SU-DHL-6 (cell line): Measurements from ENCODE around the gene FUT8.
"Not testable (repeated sequence)": the region's sequence is repeated elsewhere in the genome, so short reads cannot be mapped to it uniquely, and the experiment has no call there.

Source experiments
- H2AFZ ChIP-seq: fragments of 200-600 bp; sonication (generic); 2 replicates; pipeline ENCODE4 v1.6.1; 2014; ENCODE audit warnings: low read depth, mild to moderate bottlenecking, moderate library complexity, mixed read lengths, antibody characterized with exemption, low read length; ENCODE audit not compliant: severe bottlenecking
- H3F3A ChIP-seq: fragments of 200-600 bp; shearing (Covaris generic); 2 replicates; pipeline ENCODE4 v1.6.0; 2016; ENCODE audit warnings: antibody characterized with exemption, mild to moderate bottlenecking; ENCODE audit not compliant: insufficient read depth
- H3K27ac ChIP-seq: fragments of 200-600 bp; sonication (generic); 2 replicates; pipeline ENCODE4 v1.5.1; 2016; ENCODE audit warnings: low read depth, mild to moderate bottlenecking, low read length, moderate library complexity, mixed read lengths
- H3K27me3 ChIP-seq: fragments of 200-600 bp; sonication (generic), shearing (Covaris generic); 2 replicates; pipeline ENCODE4 v1.6.0; 2014; ENCODE audit warnings: mild to moderate bottlenecking, low read length
- H3K36me3 ChIP-seq: fragments of 200-600 bp; sonication (generic); 2 replicates; pipeline ENCODE4 v1.6.1; 2014; ENCODE audit warnings: mild to moderate bottlenecking, low read length, mixed read lengths
- H3K4me2 ChIP-seq: fragments of 300-600, 200-600 bp; shearing (Covaris generic), sonication (generic); 2 replicates; pipeline ENCODE4 v1.6.0; 2014; ENCODE audit warnings: low read length, low read depth, mild to moderate bottlenecking; ENCODE audit not compliant: poor library complexity, severe bottlenecking
- H3K4me3 ChIP-seq: fragments of 200-600 bp; sonication (generic); 2 replicates; pipeline ENCODE4 v1.5.1; 2014; ENCODE audit warnings: antibody characterized with exemption, low read length, mild to moderate bottlenecking, mixed read lengths; ENCODE audit not compliant: insufficient read depth, poor library complexity, severe bottlenecking
- H3K79me2 ChIP-seq: fragments of 200-600 bp; sonication (generic); 2 replicates; pipeline ENCODE4 v1.6.1; 2014; ENCODE audit warnings: mild to moderate bottlenecking, low read length, moderate library complexity; ENCODE audit not compliant: insufficient read depth
- H3K9ac ChIP-seq: fragments of 200-600 bp; sonication (generic); 2 replicates; pipeline ENCODE4 v1.7.0; 2014; ENCODE audit warnings: mild to moderate bottlenecking, low read length
- H3K9me2 ChIP-seq: fragments of 200-600 bp; sonication (generic); replicated peaks from 2 replicates; pipeline ENCODE4 v1.6.1; 2014; ENCODE audit warnings: low read length; ENCODE audit not compliant: insufficient read depth
- H3K9me3 ChIP-seq: fragments of 200-600 bp; sonication (generic); 2 replicates; pipeline ENCODE4 v1.6.1; 2014; ENCODE audit warnings: low read length, mixed read lengths; ENCODE audit not compliant: insufficient read depth
- H4K20me1 ChIP-seq: fragments of 200-600 bp; sonication (generic); 2 replicates; pipeline ENCODE4 v1.6.1; 2014; ENCODE audit warnings: low read depth, mild to moderate bottlenecking, antibody characterized with exemption, low read length, moderate library complexity, mixed read lengths
- EZH2phosphoT487 ChIP-seq: fragments of 200-600 bp; sonication (generic), shearing (Covaris generic); conservative IDR thresholded peaks from 2 replicates; pipeline ENCODE4 v1.6.1; 2018; ENCODE audit warnings: mild to moderate bottlenecking, antibody characterized with exemption, low read length, moderate library complexity, mixed read lengths
- TF ChIP-seq, protein P1 (sequence below): fragments of 200-600 bp; sonication (generic); IDR thresholded peaks from one replicate; pipeline ENCODE4 v1.5.1; 2017; ENCODE audit warnings: antibody characterized with exemption, mild to moderate bottlenecking, low read length, moderate library complexity; ENCODE audit not compliant: insufficient read depth, poor library complexity, severe bottlenecking

FUT8 gene

DNA sequence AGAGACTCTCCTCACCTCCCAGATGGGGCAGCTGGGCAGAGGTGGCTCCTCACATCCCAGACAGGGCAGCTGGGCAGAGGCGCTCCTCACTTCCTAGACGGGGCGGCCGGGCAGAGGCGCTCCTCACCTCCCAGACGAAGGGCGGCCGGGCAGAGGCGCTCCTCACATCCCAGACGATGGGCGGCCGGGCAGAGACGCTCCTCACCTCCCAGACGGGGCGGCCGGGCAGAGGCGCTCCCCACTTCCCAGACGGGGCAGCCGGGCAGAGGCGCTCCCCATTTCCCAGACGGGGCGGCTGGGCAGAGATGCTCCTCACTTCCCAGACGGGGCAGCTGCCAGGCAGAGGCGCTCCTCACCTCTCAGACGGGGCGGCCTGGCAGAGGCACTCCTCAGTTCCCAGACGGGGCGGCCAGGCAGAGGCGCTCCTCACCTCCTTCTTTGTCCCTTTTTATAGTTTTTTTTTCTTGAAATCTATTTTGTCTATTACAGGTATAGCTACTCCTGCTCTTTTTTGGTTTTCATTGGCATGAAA, 304.9 kb downstream of the FUT8 start:
- H3K9me2 ChIP-seq, H3K4me3 ChIP-seq, H3F3A ChIP-seq, H3K79me2 ChIP-seq, H3K27me3 ChIP-seq, H4K20me1 ChIP-seq, H2AFZ ChIP-seq, H3K4me2 ChIP-seq, H3K27ac ChIP-seq, H3K9ac ChIP-seq: not testable (repeated sequence)
- Histone ChIP-seq H3K36me3 (0 out of 2 replicates have a peak, but pooled peaks cover 12% of the 10 kb centered on the region), H3K9me3 (peaks cover 20% of the 10 kb centered on the region; the same call in 1 of the 2 replicates)

DNA sequence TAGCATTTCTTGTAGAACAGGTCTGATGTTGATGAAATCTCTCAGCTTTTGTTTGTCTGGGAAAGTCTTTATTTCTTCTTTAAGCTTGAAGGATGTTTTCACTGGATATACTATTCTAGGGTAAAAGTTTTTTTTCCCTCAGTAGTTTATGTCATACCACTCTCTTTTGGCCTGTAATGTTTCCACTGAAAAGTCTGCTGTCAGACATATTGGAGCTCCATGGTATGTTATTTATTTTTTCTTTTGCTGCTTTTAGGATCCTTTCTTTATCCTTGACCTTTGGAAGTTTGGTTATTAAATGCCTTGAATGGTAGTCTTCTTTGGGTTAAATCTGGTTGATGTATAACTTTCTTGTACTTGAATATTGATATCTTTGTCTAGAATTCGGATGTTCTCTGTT, 306.1 kb downstream of the FUT8 start:
- Histone ChIP-seq H3F3A (no peaks in the 10 kb centered on the region), H3K9ac (no peak overlapping the region), H3K4me3 (no peak overlapping the region), H2AFZ (no peak overlapping the region), H3K27me3 (no peaks in the 10 kb centered on the region), H3K79me2 (no peaks in the 10 kb centered on the region), H3K9me3 (peaks cover 20% of the 10 kb centered on the region; the same call in 1 of the 2 replicates), H3K4me2 (no peak overlapping the region), H3K27ac (no peak overlapping the region), H3K9me2 (no peaks in the 10 kb centered on the region), H3K36me3 (peaks cover 15% of the 10 kb centered on the region; the same call in 1 of the 2 replicates), H4K20me1 (no peaks in the 10 kb centered on the region)
- TF ChIP-seq, protein P1, sequence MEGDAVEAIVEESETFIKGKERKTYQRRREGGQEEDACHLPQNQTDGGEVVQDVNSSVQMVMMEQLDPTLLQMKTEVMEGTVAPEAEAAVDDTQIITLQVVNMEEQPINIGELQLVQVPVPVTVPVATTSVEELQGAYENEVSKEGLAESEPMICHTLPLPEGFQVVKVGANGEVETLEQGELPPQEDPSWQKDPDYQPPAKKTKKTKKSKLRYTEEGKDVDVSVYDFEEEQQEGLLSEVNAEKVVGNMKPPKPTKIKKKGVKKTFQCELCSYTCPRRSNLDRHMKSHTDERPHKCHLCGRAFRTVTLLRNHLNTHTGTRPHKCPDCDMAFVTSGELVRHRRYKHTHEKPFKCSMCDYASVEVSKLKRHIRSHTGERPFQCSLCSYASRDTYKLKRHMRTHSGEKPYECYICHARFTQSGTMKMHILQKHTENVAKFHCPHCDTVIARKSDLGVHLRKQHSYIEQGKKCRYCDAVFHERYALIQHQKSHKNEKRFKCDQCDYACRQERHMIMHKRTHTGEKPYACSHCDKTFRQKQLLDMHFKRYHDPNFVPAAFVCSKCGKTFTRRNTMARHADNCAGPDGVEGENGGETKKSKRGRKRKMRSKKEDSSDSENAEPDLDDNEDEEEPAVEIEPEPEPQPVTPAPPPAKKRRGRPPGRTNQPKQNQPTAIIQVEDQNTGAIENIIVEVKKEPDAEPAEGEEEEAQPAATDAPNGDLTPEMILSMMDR, result no peak
- no peak for TF ChIP-seq EZH2phosphoT487

DNA sequence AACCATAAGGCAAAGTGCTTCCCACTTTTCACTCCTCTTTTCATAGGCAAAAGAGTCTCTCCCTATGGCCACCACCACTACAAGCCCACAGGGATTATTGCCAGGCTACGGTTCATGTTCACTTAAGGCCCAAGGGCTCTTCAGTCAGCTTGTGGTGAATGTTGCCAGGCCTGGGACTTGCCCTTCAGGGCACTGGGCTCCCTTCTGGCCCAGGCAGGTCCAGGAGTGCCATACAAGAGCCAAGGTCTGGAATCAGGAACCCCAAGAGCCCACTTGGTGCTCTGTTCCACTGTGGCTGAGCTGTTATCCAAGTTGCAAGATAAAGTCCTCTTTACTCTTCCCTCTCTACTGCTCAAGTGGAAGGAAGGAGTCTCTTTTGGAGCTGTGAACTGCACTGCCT, 307.6 kb downstream of the FUT8 start:
- no peaks in the 10 kb centered on the region for H4K20me1 ChIP-seq
- peaks cover 9% of the 10 kb centered on the region; the same call in 1 of the 2 replicates for H3K9me3 ChIP-seq
- peaks cover 16% of the 10 kb centered on the region; the same call in 1 of the 2 replicates for H3K36me3 ChIP-seq
- H3K9ac ChIP-seq, result no peak overlapping the region
- H3K4me3 ChIP-seq, result no peak overlapping the region
- no peaks in the 10 kb centered on the region for H3K9me2 ChIP-seq
- H3K27me3 ChIP-seq, result no peaks in the 10 kb centered on the region
- TF ChIP-seq, protein P1, result no peak
- no peak for TF ChIP-seq EZH2phosphoT487
- H3F3A ChIP-seq, result no peaks in the 10 kb centered on the region
- H3K79me2 ChIP-seq, result no peaks in the 10 kb centered on the region
- H3K4me2 ChIP-seq, result no peak overlapping the region
- no peak overlapping the region for H3K27ac ChIP-seq
- no peak overlapping the region for H2AFZ ChIP-seq

DNA sequence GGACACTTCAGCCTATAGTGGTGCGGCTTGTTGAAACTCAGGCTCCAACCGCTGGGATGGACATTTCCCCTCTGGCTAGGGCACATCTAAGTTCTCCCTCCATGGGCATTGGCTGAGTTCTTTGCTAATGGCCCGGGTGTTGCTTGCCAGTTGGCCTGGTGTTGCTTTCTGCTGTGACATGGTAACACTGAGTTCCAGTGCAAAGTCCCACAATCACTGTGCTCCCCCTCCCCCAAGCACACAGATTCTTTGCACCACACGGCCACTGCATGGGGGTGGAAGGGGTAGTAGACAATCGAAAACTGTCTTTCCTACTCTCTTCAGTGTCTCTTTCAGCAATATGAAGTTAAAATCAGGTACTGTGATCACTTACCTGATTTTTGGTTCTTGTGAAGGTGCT, 308.2 kb downstream of the FUT8 start:
- Histone ChIP-seq H2AFZ (no peak overlapping the region), H3K9ac (no peak overlapping the region), H3K9me3 (peaks cover 6% of the 10 kb centered on the region; the same call in 1 of the 2 replicates), H4K20me1 (no peaks in the 10 kb centered on the region), H3K4me2 (no peak overlapping the region), H3K27ac (no peak overlapping the region), H3F3A (no peaks in the 10 kb centered on the region), H3K79me2 (no peaks in the 10 kb centered on the region), H3K4me3 (no peak overlapping the region), H3K36me3 (peaks cover 15% of the 10 kb centered on the region; the same call in 1 of the 2 replicates), H3K27me3 (no peaks in the 10 kb centered on the region), H3K9me2 (no peaks in the 10 kb centered on the region)
- TF ChIP-seq EZH2phosphoT487, result no peak
- TF ChIP-seq, protein P1, result no peak
